Lower leg skin (tissue), 3 donors: Measurements from ENCODE around the gene SRP9.

Source experiments
- POLR2A ChIP-seq, 2 donors: fragments of 450-650 bp; IDR thresholded peaks; one replicate each; pipeline ENCODE4 v1.6.1; 2016 to 2017; ENCODE audit warnings: antibody characterized with exemption in 2 of 2, mild to moderate bottlenecking in 1 of 2, moderate library complexity in 1 of 2
- TF ChIP-seq, protein P1 (sequence below), 3 donors: fragments of 450-650 bp; IDR thresholded peaks; one replicate each; pipeline ENCODE4 v1.5.1; 2016; ENCODE audit warnings: antibody characterized with exemption in 3 of 3, mild to moderate bottlenecking in 3 of 3, moderate library complexity in 2 of 3

DNA sequence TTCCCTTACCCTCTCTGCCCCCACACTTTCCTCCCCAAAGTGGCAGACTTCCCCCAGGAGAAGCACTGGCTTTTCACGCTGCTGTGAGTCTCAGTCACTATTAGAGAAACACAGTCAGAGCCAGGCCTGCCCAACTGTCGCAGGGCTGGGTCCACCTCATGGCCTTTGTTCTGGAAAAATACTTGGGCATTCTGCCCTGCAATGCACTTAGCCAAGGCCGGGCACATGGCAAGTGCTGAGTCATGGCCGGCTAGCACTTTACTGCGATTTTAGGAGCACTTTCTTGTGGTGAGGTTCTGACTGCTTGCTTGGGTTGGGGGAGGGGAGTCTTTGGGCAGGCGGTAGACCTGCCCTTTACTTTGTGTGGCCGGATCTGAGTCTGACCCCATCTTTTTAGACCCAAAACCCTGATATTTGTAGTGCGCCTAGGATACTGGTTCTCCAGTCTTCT lies 40.0 kb downstream of the SRP9 start:
- TF ChIP-seq, protein P1, sequence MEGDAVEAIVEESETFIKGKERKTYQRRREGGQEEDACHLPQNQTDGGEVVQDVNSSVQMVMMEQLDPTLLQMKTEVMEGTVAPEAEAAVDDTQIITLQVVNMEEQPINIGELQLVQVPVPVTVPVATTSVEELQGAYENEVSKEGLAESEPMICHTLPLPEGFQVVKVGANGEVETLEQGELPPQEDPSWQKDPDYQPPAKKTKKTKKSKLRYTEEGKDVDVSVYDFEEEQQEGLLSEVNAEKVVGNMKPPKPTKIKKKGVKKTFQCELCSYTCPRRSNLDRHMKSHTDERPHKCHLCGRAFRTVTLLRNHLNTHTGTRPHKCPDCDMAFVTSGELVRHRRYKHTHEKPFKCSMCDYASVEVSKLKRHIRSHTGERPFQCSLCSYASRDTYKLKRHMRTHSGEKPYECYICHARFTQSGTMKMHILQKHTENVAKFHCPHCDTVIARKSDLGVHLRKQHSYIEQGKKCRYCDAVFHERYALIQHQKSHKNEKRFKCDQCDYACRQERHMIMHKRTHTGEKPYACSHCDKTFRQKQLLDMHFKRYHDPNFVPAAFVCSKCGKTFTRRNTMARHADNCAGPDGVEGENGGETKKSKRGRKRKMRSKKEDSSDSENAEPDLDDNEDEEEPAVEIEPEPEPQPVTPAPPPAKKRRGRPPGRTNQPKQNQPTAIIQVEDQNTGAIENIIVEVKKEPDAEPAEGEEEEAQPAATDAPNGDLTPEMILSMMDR (IDR thresholded peaks at IDR 0.05), result no peak
- TF ChIP-seq POLR2A (IDR thresholded peaks at IDR 0.05), result no peak
